CMK (cell line): ENCODE measurements around the gene C1QA.

ENCODE experiments used
- DNase-seq: peaks from one replicate; pipeline ENCODE4 v3.0.0-alpha.2; 2010; ENCODE audit warnings: low read depth

C1QA gene

DNA sequence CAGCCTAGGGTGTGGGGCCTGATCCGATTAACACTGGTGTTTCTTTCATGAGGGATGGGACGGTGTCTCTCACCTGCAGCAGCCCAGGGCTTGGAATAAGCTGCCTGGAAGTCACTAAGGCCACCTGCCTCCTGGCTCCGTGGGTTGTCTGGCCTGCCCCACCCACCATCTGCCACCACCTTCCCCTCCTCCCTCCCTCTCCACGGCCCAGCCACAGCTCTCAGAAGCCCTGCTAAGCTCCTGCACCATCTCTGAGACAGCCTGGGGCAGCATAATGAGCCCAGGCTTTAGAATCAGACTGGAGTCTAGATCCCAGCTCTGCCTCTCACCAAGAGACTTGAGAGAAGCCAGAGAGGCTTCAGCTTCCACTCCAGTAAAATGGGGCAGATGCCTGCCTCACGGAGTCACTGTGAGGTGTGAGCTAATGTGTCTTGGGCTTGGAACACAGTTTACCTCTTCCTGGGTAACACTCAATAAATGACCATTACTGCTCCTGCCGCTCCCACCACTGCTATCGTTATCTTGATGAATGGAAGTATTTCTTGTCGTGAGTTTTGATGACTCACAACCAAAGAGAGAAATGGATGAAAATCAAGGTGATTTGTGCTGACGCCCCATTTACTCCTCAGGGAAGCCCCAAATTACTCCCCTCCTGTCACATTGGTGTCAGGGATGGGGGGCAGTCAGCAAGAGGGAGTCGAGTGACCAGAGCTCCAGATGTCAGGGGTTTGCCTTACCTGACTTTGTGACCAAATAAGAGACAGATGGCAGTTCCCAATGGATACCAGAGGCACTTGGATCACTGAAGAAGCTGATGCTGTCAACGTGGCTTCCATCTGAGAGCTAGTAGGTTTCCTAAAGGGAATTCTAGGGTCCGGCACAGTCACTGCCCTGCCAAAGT lies 23.5 kb upstream of the C1QA start:
- DNase-seq, result no peak

DNA sequence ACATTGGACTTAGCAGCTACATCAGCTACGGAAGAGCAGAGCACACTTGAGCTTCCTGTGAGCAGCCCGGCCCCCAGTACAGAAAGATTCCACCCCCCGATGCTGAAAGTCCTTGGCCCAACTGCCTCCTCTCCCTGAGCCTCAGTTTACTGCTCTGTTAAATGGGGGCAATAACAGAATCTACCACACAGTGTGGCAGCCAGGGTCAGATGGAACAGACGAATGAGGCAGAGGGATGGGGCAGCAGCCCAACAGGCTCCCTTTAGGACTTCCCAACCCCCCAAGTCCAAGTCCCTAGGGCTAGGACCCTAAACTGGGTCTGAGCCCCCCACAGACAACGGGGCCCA lies 22.9 kb upstream of the C1QA start:
- DNase-seq, result no peak

DNA sequence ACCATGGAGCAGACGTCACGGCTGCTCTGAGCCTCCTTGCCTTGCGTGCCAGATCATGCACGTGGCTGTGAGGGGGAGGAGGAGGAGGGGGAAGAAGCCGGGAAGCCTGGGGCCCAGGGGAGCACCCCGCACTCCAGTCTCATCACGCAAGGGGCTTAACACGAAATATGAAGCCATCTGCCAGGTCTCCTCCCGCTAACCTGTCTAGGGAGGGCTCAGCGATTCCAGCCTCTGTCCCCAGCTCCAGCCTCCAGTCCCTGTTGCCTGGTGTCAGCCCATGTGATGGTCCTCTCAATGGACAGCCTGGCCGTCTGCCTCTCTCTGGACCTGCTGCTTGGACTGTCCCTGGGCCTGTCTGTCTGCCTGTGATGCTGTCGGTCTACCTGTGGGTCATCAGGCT lies 22.5 kb upstream of the C1QA start:
- DNase-seq, result no peak

DNA sequence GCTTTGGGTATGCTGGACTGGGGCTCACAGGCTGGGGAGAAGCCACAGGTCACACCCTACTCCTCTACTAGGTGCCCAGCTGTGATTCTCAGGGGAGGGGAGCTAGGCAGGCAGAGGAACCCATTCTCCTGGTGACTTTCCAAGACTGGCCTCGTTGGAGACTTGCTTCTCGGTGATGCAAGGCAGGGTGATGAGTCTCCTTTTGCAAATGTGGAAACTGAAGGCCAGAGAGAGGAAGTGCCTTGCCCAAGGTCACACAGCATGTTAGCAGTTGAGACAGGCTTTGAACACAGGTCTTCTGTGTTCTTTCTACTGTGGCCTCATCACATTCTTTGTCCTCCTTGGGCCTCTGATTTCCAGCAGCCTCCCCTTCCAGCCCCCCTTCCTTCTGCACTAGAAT lies 20.5 kb upstream of the C1QA start:
- DNase-seq, result no peak

DNA sequence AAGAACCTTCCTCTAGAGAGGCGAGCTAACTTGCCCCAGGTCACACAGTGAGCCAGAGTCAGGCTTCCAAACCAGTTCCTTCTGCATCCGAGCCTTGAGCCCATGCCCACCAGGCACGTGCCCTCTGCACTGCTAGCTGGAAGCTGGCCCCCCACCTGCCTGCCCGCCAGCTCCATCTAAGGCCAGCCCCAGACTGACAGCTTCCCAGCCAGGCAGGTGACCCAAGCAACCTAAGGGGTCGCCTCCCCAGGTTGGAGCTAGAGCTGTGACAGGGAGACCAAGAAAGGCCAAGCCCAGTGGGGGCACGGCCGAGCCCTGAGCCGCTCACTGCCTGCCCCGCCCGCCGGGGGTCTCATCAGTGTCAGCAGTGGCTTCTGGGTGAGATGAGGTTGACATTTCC lies 19.9 kb upstream of the C1QA start:
- DNase-seq, result no peak

DNA sequence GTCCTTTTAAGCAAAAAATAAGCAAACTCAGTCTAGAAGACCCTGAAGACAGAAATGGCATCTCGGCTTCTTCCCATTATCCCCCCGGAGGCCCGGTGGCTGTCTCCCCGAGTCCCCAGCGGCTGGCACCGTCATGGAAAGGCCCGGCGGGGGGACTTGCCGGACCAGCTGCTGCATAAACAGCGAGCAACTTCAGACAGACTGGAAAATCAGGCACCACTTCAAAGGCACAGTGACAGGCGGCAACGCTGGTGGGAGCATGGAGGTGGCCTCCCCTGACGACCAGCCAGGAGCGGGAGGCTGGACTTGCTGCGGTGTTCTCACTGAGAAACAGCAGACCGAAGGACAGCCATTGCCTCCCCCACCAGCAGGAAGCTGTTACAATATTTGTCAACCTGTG lies 18.4 kb upstream of the C1QA start:
- no peak for DNase-seq

DNA sequence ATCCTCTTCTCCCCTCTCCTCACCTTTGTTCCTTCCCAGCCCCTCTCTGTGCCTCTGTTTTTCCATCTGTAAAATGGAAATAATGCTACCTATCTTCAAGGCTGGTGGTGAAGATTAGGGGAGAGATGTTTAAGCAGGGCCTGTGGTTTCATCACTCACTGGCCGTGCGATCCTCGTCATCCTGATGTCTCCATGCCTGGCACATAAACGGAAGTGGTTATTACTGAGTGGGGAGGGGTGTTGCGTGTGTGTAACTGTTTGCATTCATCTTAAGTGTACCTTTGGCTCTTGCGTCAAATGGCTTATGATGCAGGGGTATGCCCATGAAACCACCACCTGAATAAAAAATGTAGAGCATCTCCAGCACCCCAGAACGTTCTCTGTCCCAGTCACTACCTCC lies 17.2 kb upstream of the C1QA start:
- no peak for DNase-seq

DNA sequence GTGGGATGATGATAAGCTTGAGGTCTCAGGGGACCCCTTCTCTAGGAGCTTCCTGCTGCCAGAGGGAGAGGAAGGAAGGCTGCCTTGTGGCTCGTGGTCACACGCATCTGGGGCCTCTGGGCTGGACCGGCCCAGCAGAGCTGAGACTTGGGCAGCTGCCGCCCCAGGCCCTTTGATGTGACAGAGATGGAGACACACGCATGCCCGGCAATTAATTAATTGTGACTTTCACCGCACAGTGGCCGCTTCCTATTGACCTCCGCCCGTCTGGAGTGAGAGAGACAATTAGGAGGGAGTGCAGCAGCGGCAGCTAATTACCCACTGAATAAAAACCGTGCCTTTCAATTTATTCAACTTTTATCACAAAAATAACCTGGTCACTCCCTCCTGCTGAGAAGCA lies 16.6 kb upstream of the C1QA start:
- DNase-seq, result no peak

DNA sequence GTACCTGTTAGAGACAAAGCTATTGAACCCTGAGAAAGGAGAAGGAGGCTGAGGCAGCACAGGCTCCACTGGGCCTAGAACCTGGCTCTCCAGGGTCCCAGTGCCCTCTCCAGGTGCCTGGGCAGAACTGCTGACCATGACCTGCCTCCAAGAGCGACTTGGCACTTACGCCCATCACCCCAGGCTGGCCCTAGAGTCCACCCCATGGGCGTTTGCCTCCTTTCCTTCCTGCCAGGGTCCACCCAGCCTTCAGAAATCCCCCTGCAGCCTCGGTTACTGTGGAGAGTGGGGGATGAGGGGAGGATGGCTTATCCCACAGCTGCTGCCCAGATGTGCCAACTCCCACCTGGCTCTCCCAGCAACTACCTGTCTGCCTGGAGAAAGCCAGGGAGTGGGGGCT lies 14.7 kb upstream of the C1QA start:
- no peak for DNase-seq

DNA sequence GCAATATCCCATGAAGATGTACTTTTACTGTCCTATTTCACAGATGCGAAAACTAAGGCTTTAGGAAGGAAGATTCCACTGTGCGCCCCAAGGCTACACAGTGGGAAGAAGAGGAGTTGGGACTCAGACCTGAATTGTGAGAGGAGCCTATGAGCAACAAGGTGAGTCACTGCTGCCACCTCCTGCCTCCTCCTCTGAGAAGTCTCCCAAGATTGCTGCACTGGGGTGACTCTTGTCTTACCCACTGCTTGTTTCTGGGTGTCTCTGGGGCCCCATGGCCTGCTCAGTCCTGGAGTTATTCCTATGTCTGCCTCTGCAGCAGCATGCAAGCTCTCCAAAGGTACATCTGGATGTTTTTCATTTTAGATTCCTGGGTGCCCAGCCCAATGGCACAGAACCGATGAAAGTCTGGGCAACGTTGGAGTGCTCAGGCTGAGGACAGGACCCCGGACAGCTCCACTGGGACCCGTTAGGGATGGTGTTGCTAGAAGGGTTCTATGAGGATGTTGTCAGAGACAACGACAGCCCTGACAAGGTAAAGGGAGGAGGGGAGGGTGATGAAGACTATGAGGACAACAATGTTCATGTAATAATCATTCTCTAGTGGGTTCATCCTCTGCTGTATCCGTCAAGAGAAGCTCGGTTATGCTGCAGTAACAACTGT lies 11.0 kb upstream of the C1QA start:
- DNase-seq, result no peak

DNA sequence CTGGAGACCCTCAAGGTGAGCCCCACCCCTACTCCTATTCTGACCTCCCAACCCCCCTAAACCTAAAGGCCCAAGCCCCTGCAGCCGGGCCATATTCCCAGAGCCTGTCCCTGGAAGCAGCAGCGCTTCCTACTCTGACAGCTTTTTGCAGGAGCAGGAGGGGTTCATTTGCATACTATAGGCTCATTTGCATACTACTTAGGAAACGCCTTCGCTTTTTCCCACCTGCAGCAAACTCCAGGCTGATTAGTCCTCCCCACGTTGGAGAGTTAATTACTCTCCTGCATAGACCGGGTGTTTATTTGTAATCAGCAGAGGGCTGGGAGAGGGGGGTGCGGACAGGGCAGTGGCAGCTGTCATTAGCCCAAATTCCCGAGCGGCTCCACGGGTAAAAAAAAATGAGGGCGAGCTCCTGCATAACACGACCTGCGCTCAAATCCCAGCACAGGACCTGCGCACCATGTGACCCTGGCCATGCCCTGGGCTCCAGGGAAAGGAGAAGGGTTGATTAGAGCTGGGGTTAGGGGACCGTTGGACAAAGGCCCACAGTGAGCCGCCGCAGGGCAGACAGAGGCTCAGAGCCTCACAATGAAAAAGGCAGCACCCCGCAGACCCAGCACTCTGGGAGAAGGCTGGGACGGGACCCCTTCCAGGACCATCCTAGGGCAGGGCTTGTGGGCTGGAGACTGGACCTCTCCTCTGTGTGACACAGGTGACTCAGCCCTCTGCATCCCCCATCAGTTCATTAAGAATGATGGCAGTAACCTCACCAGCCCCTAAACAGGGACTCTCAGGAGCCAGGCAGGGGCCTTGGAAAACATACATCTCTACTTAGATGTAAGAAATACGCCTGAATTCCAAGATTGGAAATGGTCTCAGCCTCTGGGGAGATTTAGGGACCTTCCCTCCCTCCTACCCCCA lies 9.9 kb upstream of the C1QA start:
- DNase-seq, result no peak

DNA sequence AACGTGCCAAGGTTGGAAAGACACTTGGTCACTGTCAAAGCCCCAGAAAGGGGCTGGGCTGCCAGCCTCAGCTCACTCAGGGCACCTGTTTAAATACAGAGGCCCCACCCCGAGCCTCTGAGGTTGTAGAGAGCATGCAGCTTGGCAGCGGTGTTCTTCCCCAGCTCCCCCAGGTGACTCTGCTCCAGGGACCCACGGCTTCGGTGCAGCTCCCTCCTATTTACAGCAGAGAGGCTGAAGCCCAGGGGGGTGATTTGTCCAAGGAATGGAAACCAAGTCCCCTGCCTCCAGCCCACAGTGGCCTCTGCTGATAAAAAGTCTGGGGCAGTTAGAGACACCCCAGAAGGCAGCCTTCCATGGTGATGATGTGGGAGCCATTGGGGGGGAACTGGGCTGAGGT lies 9.1 kb upstream of the C1QA start:
- DNase-seq, result no peak

DNA sequence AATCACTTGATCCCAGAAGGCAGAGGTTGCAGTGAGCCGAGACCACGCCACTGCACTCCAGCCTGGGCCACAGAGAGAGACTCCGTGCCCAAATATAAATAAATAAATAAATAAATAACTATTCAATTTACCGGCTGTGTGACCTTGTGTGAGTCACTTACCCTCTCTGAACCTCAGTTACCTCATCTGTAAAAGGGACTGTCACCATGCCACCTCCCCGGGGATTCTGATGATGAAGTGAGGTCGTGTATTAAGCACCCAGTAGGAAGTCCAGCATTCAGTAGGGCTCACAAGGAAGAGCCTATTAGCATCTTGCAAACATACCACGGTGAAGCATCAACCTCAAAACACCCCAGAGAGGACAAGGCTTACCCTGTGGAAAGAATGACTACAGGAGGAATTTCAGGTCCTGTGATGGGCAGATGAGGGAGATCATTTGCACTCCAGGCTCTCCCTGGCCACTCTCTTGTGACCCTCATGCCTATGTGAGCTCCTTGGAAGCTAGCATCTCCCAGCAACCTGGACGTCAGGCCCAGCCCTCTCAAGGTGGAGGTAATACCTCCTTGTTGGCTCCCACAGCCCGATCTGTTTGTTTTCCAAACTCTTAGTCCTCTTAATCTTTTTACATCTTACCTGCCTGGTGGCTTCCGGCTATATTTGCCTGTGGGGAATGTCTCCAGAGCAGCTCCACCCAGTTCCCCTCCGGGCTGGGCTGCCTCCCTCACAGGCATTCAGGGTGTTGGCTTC lies 7.6 kb upstream of the C1QA start:
- DNase-seq, result no peak

DNA sequence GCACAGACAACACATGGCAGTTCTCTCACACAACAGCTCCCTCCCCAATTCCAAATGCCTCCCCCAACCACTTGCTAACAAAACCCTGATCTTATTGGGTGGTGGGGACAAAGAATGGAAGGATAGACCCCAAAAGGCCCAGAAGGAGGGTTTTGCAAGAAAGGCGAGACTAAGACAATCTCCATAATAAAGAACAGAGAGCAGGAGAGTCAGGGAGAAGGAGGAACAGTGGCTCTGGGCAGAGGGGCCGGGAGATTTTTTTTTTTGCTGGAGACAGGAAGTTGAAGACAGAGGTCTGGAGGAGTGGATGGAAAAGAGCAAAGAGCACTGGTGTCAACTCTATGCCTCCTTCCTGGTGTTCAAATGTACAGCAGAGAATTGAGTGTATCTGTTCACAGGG lies 6.5 kb upstream of the C1QA start:
- no peak for DNase-seq

DNA sequence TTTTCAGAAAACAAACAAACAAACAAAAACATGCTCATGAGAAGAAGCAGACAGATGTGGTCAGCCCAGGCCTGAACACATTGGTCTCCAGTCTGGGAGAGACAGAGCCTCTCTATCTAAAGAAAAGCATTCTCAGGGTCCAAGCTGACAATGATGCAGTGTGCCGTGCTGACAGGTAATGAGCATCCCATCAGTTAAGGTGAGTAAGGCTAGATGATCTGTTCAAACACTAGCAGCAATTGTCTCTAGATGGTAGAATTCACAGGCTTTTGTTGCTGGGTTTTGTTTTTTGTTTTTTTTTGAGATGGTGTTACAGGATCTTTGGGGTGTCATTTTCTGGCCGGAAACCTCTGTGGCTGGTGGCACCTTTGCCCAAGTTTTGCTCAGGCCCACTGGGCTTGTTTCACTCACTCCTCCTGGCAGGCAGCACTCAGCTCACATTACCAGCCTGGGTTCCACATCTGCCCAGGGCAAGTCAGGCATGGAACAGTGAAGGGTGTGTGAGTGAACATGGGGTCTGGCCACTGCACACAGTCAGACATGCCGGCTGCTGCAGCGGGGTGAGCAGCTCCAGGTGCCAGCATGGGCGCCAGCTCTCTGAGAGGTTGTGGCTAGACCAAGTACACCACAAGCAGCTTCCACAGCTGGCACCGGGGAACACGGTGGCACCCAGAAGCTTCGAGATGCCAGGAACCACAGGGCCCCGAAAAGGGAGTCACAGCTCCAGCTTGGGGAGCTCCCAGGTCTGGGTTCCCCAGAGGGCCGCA lies 2.5 kb upstream of the C1QA start:
- DNase-seq, result no peak

DNA sequence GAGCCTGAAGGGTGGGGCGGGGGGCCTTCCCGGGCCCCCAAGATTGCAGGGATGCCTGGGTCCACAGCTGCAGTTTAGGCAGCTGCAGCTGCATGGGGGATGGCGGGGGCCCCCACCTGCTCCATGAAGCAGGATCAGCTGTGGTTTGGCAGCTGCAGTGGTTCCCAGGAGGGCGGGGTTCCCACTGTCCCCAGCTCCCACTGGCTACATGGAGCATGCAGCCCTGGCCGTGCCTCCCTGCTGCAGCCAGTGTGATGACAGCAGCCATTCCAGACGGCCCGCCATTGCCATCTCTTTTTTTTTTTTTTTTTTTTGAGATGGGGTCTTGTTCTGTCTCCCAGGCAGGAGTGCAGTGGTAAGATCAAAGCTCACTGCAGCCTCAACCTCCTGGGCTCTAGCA lies 992 bp upstream of the C1QA start:
- no peak for DNase-seq

DNA sequence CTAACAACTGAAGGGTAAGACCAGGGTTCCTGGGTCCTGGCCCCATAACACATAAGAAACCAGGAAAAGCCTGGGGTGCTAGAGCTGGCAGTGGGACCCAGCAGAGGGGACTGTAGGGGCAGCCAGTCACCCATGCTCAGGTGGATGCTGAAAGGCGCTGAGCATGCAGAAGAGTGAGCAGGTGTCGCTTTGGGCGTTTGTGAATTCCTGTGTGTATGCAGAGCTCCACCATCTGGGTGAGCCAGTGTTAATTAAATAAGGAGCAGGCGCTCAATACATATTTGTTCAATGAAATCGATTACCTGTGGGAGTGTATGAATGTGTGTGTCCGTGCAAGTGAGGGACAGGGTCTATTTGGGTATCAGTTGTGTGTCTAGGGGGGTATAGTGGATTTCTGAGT lies 499 bp downstream of the C1QA start:
- no peak for DNase-seq

DNA sequence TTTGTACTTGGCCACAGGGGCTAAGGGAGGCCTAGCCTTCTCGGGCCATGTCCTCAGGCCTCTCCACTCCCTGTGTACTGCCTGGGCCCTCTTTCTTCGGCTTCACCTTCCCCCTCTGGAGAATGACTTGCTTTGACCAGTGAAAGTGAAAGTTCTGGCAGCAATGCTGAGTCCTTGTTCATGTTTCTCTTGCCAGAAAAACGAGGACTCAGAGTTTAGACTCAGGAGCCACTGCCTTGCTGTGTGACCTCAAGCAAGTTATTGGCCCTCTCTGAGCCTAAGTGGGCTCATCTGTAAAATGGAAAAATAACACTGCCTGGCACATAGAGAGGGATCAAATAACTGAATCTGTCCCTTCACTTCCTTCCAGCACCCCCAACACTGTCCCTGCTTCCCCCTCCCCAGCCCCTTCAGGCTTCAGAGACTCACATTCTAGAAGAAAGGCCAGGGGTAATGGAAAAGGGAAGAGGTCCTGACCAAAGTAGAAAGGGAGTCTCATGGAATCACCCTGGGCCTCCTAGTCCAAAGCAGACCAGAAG lies 1.5 kb downstream of the C1QA start:
- DNase-seq, result no peak

DNA sequence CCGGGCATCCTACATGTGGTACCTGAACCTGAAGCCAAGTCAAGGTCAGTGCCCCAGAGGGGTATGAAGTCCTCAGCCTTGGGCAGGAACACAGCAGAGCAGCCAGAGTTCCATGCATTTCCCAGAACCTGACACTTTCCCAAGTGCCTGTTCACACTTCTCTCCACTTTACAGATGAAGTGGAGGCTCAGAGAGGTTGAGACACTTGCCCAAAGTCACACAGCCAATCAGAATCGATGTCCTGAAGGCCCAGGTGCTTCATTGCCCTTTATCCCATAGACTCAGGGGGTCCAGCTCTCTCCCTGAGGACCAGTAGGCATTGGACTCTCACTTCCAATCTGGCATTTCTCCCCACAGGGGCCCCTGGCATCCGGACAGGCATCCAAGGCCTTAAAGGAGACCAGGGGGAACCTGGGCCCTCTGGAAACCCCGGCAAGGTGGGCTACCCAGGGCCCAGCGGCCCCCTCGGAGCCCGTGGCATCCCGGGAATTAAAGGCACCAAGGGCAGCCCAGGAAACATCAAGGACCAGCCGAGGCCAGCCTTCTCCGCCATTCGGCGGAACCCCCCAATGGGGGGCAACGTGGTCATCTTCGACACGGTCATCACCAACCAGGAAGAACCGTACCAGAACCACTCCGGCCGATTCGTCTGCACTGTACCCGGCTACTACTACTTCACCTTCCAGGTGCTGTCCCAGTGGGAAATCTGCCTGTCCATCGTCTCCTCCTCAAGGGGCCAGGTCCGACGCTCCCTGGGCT lies 2.2 kb downstream of the C1QA start:
- no peak for DNase-seq

DNA sequence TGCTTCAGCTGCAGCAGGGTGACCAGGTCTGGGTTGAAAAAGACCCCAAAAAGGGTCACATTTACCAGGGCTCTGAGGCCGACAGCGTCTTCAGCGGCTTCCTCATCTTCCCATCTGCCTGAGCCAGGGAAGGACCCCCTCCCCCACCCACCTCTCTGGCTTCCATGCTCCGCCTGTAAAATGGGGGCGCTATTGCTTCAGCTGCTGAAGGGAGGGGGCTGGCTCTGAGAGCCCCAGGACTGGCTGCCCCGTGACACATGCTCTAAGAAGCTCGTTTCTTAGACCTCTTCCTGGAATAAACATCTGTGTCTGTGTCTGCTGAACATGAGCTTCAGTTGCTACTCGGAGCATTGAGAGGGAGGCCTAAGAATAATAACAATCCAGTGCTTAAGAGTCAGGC lies 2.9 kb downstream of the C1QA start:
- peak; percentile 21 for DNase-seq
